Peyer's patch (tissue), 4 donors: ENCODE measurements around the gene SLC66A1.

ENCODE experiments used
- POLR2A ChIP-seq, 2 donors: fragments of 450-650 bp; IDR thresholded peaks; one replicate each; pipeline ENCODE4 v1.5.1; 2017; ENCODE audit warnings: antibody characterized with exemption in 2 of 2, mild to moderate bottlenecking in 2 of 2, moderate library complexity in 2 of 2
- TF ChIP-seq, protein P1 (sequence below), 6 experiments: fragments of 450-650 bp in 4 of 6; fragments of 200-600 bp in 2 of 6; sonication (generic) in 1 of 6; IDR thresholded peaks; one replicate each; pipeline ENCODE4 v1.5.1; 2017 to 2019; ENCODE audit warnings: antibody characterized with exemption in 6 of 6, mild to moderate bottlenecking in 3 of 6, moderate library complexity in 1 of 6

DNA sequence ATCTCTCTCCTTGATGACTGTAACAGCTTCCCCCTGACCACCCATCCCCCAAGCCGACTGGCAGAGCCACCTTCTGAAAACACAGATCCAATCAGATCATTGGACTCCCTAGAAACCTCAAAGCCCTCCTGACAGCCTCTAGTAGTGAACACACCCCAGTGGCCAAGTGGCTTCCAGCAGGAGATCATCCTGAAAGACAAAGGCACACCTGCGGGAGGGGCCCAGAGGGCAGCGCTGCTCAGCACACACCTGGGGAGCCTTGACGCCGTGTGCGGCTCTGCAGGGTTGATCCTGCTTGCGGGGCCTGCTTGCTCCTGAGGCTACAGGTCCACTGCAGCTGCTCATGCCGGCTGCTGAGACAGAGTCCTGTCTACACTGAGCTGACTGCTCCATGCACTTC is 41.5 kb downstream of the SLC66A1 start:
- TF ChIP-seq, protein P1, sequence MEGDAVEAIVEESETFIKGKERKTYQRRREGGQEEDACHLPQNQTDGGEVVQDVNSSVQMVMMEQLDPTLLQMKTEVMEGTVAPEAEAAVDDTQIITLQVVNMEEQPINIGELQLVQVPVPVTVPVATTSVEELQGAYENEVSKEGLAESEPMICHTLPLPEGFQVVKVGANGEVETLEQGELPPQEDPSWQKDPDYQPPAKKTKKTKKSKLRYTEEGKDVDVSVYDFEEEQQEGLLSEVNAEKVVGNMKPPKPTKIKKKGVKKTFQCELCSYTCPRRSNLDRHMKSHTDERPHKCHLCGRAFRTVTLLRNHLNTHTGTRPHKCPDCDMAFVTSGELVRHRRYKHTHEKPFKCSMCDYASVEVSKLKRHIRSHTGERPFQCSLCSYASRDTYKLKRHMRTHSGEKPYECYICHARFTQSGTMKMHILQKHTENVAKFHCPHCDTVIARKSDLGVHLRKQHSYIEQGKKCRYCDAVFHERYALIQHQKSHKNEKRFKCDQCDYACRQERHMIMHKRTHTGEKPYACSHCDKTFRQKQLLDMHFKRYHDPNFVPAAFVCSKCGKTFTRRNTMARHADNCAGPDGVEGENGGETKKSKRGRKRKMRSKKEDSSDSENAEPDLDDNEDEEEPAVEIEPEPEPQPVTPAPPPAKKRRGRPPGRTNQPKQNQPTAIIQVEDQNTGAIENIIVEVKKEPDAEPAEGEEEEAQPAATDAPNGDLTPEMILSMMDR (IDR thresholded peaks at IDR 0.05): no peak
- TF ChIP-seq POLR2A (IDR thresholded peaks at IDR 0.05): no peak
